ENCODE measurements around the gene LGALS16. TPM values are rescaled to one million over a fixed set of nuclear protein-coding genes. Genes with fewer than 3 reads are reported as not detected.
"Not testable (repeated sequence)": the region's sequence is repeated elsewhere in the genome, so short reads cannot be mapped to it uniquely, and the experiment has no call there.

LGALS16 gene
- total RNA-seq, 1 experiment from 2014 or later: not detected

GRCh38 chr19:39684267-39684666 is 28.6 kb downstream of the LGALS16 start:
- TF ChIP-seq, protein P1, sequence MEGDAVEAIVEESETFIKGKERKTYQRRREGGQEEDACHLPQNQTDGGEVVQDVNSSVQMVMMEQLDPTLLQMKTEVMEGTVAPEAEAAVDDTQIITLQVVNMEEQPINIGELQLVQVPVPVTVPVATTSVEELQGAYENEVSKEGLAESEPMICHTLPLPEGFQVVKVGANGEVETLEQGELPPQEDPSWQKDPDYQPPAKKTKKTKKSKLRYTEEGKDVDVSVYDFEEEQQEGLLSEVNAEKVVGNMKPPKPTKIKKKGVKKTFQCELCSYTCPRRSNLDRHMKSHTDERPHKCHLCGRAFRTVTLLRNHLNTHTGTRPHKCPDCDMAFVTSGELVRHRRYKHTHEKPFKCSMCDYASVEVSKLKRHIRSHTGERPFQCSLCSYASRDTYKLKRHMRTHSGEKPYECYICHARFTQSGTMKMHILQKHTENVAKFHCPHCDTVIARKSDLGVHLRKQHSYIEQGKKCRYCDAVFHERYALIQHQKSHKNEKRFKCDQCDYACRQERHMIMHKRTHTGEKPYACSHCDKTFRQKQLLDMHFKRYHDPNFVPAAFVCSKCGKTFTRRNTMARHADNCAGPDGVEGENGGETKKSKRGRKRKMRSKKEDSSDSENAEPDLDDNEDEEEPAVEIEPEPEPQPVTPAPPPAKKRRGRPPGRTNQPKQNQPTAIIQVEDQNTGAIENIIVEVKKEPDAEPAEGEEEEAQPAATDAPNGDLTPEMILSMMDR (conservative IDR thresholded peaks at IDR 0.05): no peak
- TF ChIP-seq EZH2 (IDR thresholded peaks at IDR 0.05; ENCODE audit: low read depth): no peak
- Histone ChIP-seq H3K4me2 (no peak overlapping the region), H3K9me2 (ENCODE audit: insufficient read depth) (no peaks in the 10 kb centered on the region), H3K27ac (no peak overlapping the region), H3K36me3 (ENCODE audit: low read depth) (no peaks in the 10 kb centered on the region), H4K20me1 (ENCODE audit: insufficient read depth) (no peaks in the 10 kb centered on the region), H3K9me3 (ENCODE audit: insufficient read depth, low read depth) (no peaks in the 10 kb centered on the region), H3K4me1 (replicated peaks; ENCODE audit: insufficient read depth) (no peaks in the 10 kb centered on the region), H3K4me3 (no peak overlapping the region), H2AFZ (no peak overlapping the region), H3F3A (ENCODE audit: insufficient read depth, low read depth) (no peaks in the 10 kb centered on the region), H3K27me3 (ENCODE audit: insufficient read depth, low read depth) (peaks cover 71% of the 10 kb centered on the region), H3K79me2 (ENCODE audit: low read depth) (no peaks in the 10 kb centered on the region)
- BruUV-seq (replicated peaks): no TSS peak
- ChIA-PET POLR2A (ENCODE audit: unreplicated experiment) (no interaction called here), CTCF (no interaction called here)
- intact Hi-C loops (cut with micrococcal nuclease; ENCODE audit: unreplicated experiment): no loop called here
- DNase-seq: peak in 1 of 2 experiments; percentile 46

DNA sequence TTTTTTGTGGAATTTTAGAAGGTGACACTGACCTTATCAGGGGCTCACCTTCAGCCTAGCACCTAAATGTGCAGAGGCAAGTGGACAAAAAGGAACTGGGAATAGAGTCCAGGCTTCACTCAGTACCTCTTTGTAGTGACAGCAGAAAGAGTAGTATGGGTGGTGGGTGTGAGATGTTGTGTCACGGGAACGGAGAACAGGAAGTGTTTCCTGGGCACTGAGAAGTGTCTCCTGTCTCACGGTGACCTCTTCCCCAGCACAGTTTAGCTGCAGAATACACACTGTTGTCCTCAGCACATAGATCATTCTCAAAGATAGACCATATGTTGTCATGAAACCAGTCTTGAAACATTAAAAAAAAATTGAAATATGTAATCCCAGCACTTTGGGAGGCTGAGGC is 31.0 kb downstream of the LGALS16 start:
- intact Hi-C loops (cut with micrococcal nuclease; ENCODE audit: unreplicated experiment): no loop called here
- no peak for TF ChIP-seq EZH2 (IDR thresholded peaks at IDR 0.05; ENCODE audit: low read depth)
- TF ChIP-seq, protein P1 (conservative IDR thresholded peaks at IDR 0.05): no peak
- Histone ChIP-seq H3K36me3 (ENCODE audit: low read depth) (no peaks in the 10 kb centered on the region), H3K9me3 (ENCODE audit: insufficient read depth, low read depth) (no peaks in the 10 kb centered on the region), H3K4me3 (no peak overlapping the region), H3F3A (ENCODE audit: insufficient read depth, low read depth) (no peaks in the 10 kb centered on the region), H4K20me1 (ENCODE audit: insufficient read depth) (no peaks in the 10 kb centered on the region), H3K27ac (no peak overlapping the region), H3K9me2 (ENCODE audit: insufficient read depth) (no peaks in the 10 kb centered on the region), H3K27me3 (ENCODE audit: insufficient read depth, low read depth) (peaks cover 65% of the 10 kb centered on the region), H2AFZ (no peak overlapping the region), H3K4me1 (replicated peaks; ENCODE audit: insufficient read depth) (no peaks in the 10 kb centered on the region), H3K4me2 (no peak overlapping the region), H3K79me2 (ENCODE audit: low read depth) (no peaks in the 10 kb centered on the region)
- ChIA-PET POLR2A (ENCODE audit: unreplicated experiment) (no interaction called here), CTCF (no interaction called here)
- no TSS peak for BruUV-seq (replicated peaks)
- DNase-seq: no peak

GRCh38 chr19:39688637-39689036 is 32.9 kb downstream of the LGALS16 start:
- H3K27ac ChIP-seq; intact Hi-C loops (cut with micrococcal nuclease; ENCODE audit: unreplicated experiment); CTCF ChIA-PET; H3K4me2 ChIP-seq; H3K9me2 ChIP-seq (ENCODE audit: insufficient read depth); H3K79me2 ChIP-seq (ENCODE audit: low read depth); H3F3A ChIP-seq (ENCODE audit: insufficient read depth, low read depth); H3K9me3 ChIP-seq (ENCODE audit: insufficient read depth, low read depth); POLR2A ChIA-PET (ENCODE audit: unreplicated experiment); DNase-seq; H4K20me1 ChIP-seq (ENCODE audit: insufficient read depth); BruUV-seq (replicated peaks); H3K4me3 ChIP-seq; H3K36me3 ChIP-seq (ENCODE audit: low read depth); H2AFZ ChIP-seq; H3K4me1 ChIP-seq (replicated peaks; ENCODE audit: insufficient read depth): not testable (repeated sequence)
- peaks cover 47% of the 10 kb centered on the region for H3K27me3 ChIP-seq (ENCODE audit: insufficient read depth, low read depth)

DNA sequence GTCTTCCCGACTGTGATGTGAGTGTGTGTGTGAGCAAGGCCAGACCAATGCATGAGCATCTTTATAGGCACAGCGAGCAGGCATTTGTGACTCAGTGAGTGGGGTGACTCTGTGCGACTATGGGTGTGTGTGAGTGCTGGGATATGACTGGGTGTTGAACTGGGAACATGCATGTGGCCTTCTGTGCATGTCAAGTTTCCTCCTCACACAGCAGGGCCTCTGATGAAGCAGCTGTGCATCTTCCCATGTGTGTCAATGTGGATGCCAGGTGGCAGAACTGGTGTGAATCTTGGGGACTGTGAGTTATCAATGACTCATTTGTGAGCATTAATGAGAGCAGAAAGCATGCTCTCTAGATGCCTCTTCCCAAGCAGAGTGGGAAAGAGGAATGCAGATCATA is 36.5 kb downstream of the LGALS16 start:
- ChIA-PET POLR2A (ENCODE audit: unreplicated experiment) (no interaction called here), CTCF (no interaction called here)
- no peak for TF ChIP-seq EZH2 (IDR thresholded peaks at IDR 0.05; ENCODE audit: low read depth)
- TF ChIP-seq, protein P1 (conservative IDR thresholded peaks at IDR 0.05): no peak
- no TSS peak for BruUV-seq (replicated peaks)
- no peaks in the 10 kb centered on the region for H3K9me3 ChIP-seq (ENCODE audit: insufficient read depth, low read depth)
- no peaks in the 10 kb centered on the region for H3F3A ChIP-seq (ENCODE audit: insufficient read depth, low read depth)
- H3K4me3 ChIP-seq: no peak overlapping the region
- no peaks in the 10 kb centered on the region for H3K9me2 ChIP-seq (ENCODE audit: insufficient read depth)
- H3K4me2 ChIP-seq: no peak overlapping the region
- no peaks in the 10 kb centered on the region for H3K79me2 ChIP-seq (ENCODE audit: low read depth)
- intact Hi-C loops (cut with micrococcal nuclease; ENCODE audit: unreplicated experiment): loop anchor here (1.0 kb wide), 1 partner anchor 14 kb away; no protein-coding TSS in a partner anchor
- no peaks in the 10 kb centered on the region for H3K36me3 ChIP-seq (ENCODE audit: low read depth)
- H4K20me1 ChIP-seq (ENCODE audit: insufficient read depth): no peaks in the 10 kb centered on the region
- H3K4me1 ChIP-seq (replicated peaks; ENCODE audit: insufficient read depth): no peaks in the 10 kb centered on the region
- no peak overlapping the region for H3K27ac ChIP-seq
- no peak for DNase-seq
- peaks cover 12% of the 10 kb centered on the region for H3K27me3 ChIP-seq (ENCODE audit: insufficient read depth, low read depth)
- H2AFZ ChIP-seq: no peak overlapping the region

Measured in PC-9 (cell line).